ENCODE data around the gene ID2.

ID2 gene

DNA sequence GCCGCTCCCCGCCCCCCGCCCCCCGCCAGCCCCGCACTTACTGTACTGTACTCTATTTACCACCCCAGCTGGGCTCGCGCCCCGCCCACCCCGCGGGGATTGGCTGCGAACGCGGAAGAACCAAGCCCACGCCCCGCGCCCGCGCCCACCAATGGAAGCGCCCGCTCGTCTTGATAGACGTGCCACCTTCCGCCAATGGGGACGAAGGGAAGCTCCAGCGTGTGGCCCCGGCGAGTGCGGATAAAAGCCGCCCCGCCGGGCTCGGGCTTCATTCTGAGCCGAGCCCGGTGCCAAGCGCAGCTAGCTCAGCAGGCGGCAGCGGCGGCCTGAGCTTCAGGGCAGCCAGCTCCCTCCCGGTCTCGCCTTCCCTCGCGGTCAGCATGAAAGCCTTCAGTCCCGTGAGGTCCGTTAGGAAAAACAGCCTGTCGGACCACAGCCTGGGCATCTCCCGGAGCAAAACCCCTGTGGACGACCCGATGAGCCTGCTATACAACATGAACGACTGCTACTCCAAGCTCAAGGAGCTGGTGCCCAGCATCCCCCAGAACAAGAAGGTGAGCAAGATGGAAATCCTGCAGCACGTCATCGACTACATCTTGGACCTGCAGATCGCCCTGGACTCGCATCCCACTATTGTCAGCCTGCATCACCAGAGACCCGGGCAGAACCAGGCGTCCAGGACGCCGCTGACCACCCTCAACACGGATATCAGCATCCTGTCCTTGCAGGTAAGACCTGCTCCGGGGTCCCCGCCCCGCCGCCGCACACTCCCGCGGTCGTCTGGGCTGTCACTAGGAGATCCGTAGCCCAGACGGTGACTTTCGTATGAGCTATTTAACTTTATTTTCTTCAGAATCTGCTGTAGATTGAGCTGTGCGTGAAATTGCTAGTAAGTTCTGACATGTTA, at the start of gene ID2:
Gene ID2 (plus strand): TSS at position 271 of the 907 bp plus-strand sequence. CDS start 110 bp downstream, at position 381.
- DNase-seq: peak; percentile 100

DNA sequence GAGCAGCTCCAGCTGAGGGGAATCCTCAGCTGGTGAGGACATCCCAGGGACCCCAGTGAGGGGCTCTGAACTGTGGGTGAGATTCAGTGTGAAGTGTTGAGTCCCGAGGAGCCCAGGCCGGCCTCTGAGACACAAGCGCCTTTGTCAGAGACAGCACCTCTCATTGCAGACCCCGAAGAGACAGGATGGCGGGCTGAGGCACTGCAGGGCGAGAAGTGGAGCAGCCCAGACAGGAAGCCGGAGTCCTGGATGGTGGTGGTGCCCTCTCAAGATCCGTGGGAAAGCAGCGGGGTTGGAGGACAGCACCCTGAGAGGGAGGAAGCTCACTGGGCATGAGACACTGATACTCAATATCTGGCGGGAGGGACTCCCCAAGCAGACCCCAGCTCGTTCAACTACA, 49.1 kb upstream of the ID2 start:
- no peak for DNase-seq

DNA sequence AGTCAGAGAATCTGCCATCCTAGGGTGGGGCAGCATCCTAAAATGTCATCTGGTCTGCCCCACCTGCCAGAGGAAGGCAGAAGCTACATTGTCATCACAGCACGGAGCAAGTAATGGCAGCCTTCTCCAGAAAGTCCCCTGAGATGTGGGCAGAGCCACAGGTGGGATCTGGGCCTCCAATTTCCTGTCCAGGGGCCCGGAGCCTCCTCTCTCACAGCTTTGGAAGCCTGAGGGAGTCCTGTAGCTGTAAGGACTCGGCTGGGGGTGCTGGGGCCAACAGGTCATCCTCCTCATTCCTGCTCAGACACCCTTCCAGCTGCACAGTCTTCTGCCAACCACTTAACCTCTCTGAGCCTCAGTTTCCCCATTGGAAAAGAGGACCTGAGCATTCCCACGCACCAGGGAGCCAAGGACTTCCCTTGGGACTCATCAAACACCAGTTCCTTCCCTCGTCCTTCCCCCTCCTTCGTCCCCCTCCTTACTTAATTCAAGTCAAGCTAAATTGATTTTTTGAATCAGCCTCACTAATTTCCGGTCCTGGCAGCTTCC, 48.6 kb upstream of the ID2 start:
- DNase-seq: no peak

- peak; percentile 30 for DNase-seq
These were observed 48.0 kb upstream of the ID2 start for GRCh38 chr2:8633735-8634313.

DNA sequence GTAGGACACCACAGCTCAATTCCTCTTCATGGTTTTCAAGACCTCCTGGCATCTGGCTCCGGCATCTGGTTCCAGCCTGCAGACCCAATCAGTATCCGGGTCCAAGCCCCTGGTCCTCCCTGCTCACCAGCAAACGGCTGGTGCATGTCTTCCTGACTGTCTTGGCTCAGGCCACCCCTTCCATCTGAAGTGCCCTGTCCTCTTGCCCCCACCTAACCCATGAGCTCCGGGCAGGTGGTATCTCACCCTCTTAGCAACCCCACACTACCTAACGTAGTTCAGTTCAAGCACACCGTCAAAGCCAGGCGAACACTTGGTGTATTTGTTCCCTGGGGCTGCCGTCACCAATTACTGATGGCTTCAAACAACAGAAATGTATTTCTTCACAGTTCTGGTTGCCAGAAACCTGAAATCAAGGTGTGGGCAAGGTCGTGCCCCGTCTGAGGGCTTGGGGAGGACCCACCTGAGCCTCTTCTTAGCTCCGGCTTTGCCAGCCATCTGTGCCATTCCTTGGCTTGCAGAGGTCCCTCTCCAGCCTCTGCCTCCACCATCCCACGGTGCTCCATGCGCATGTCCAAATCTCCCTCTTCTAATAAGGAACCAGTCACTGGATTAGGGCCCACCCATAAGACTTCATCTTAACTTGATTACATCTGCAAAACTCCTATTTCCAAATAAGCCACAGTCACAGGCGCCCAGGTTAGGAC, 47.2 kb upstream of the ID2 start:
- DNase-seq: no peak

DNA sequence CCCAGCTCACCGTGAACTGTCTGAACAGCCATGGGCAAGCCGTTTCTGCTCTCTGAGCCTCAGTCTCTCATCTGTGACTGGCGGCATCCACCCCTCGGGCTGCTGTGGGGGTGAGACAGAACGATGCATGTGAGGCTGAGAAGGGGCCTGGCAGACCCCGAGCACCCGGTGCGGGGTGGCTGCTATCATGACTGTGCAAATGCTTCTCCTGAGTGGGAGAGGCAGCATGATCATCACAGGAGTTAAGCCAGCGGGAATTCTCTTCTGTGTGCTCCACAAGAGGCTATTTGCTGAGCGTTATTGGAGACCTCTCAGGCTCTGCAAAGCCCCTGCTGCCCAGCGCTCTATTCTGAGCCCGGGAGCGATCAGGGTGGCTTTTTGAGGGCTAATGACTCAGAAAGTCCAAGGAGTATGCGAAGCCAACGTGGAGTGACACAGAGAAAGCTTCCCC, 45.8 kb upstream of the ID2 start:
- peak; percentile 53 for DNase-seq

- DNase-seq: peak; percentile 82
These were observed 44.9 kb upstream of the ID2 start for GRCh38 chr2:8636721-8637636.

DNA sequence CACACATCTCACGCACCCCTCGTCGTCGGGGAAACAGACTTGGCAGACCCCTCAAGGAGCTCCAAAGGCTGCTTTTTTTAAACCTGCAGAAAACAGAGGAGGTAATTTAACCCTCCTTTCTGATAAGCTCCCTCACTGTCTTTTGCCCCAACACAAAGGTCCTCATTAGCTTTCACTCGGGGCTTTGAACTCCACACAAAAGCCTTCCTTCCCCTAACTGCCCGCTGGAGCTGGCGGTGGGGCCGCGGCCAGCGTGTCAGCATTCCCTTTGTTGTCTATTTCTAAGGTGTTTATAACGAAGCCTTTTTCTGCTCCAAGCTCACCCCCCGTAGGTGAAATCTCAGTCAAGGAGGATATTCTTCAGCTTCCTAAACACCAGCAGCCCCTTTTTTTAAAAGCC, 43.5 kb upstream of the ID2 start:
- peak; percentile 66 for DNase-seq

DNA sequence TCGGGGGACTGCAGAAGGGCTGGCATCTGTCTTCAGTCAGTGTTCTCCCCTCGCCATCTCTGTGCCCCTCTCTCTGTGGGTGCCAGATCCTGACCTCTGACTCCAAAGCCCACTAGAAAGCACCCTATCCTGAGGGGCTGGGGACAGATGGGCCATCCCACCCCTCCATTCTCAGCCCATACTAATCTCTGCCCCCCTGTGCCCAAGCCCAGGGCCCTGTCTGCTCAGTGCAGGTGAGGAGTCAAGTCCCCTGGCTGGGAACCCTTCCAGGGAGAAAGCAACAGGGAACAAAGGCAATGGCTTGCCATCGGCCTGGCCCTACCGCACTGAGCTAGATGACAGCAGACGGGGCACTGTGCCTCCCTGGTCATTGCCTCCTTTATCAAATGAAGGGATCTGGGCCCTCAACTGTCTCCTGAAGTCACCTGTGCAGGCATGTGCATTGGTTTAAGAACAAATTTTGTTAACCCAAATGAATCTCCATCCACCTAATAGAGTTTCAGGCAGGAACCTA, 42.7 kb upstream of the ID2 start:
- DNase-seq: no peak

DNA sequence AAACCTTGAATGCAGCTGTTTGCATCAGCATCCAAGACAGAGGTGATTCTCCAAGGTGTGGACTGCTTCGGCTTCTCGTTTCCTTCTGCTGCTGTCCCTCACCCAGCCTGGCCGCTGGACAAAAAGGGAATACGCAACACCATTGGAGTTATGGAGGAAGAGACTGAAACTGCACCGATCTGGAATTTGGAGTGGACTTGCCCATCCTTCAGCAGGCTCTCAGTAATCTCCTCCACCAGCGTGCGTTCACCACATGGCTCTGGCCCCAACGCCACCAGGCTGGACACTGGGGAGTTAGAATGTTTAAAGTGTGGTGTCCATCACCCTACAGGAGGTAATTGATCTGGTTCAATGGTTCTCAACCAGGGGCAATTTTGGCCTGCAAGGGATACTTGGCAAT, 41.4 kb upstream of the ID2 start:
- DNase-seq: no peak

GRCh38 chr2:8641301-8641965, 40.4 kb upstream of the ID2 start:
- peak; percentile 38 for DNase-seq

- peak; percentile 36 for DNase-seq
These were observed 39.3 kb upstream of the ID2 start for GRCh38 chr2:8642366-8643068.

- no peak for DNase-seq
These were observed 38.4 kb upstream of the ID2 start for GRCh38 chr2:8643250-8643995.

- no peak for DNase-seq
These were observed 37.9 kb upstream of the ID2 start for GRCh38 chr2:8643996-8644356.

GRCh38 chr2:8644605-8645175, 37.2 kb upstream of the ID2 start:
- DNase-seq: no peak

GRCh38 chr2:8645176-8645831, 36.6 kb upstream of the ID2 start:
- no peak for DNase-seq

DNA sequence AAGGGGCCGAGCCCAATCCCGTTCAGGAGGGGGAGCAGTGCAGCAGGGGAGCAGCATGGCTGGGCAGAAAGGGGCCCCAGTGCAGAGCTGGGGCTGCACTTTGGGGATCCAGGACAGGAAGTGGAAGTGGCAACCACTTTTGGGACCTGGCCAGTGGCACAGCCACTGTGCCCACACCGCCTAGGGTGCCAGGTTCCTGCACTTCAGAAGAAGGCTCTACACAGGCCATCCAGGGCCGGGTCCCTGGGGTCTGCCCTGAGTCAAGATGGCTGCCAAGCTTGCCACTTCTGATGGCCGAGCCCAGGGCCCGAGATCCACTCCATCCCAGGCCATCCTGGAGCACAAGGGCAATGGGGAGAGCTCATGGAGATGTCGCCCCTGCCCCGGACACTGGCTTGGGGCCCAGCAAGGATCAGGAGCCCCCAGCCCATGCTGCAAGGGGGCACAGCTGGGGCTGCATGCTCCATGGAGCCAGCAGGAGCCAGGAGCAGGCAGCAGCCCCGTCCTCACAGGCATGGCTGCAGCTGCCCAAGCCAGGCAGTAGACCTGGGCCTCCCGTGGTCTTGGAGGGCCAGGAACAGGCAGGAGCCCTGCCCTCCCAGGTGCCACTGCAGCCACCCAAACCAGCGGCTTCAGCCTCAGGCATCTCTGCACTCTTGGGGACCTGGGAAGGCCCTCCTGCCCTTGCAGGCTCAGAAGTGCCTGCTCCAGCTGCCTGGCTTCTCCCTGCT, 35.0 kb upstream of the ID2 start:
- DNase-seq: no peak

- no peak for DNase-seq
These were observed 34.4 kb upstream of the ID2 start for GRCh38 chr2:8647462-8647857.

Measured in eye (tissue), 1 donor.